HG03521 (cell line): Measurements from ENCODE around the gene GHITM.
"Not testable (repeated sequence)": the region's sequence is repeated elsewhere in the genome, so short reads cannot be mapped to it uniquely, and the experiment has no call there.

Experiments used
- ATAC-seq: cut with Tn5 transposase; IDR thresholded peaks from one replicate; pipeline ENCODE4 v1.9.1; 2021; ENCODE audit warnings: mild to moderate bottlenecking, moderate library complexity; ENCODE audit not compliant: unreplicated experiment

Gene GHITM

DNA sequence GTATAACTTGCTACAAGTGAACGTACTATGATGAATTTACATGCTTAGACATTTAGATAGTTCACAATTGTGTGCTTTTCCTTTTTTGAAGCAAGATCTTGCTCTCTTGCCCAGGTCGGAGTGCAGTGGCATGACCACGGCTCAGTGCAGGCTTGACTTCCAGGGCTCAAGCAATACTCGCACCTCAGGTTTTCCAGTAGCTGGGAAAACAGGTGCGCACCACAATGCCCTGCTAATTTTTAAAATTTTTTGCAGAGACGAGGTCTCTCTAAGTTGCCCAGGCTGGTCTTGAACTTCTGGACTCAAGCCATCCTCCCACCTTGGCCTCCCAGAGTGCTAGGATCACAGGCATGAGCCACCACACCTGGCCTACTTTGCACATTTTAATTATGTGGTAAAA is 36.1 kb downstream of the GHITM start:
- no peak for ATAC-seq

DNA sequence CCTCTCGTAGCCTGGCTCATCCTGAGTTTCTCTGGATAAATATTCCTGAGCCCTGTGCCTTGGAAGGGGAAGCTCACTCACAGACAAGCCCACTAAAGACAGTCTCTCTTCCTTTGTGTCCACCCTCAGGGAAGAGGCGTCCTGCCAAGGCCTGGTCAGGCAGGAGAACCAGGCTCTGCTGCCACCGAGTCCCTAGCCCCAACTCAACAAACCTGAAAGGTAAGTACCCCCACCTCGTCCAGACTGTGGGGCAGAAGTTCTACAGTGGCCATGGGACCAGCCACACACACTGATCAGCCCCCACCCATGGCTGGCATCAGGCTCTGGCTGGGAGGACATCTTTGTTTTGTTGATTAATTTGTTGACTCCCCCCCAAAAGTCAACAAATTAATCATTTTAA is 37.0 kb downstream of the GHITM start:
- ATAC-seq, result no peak

DNA sequence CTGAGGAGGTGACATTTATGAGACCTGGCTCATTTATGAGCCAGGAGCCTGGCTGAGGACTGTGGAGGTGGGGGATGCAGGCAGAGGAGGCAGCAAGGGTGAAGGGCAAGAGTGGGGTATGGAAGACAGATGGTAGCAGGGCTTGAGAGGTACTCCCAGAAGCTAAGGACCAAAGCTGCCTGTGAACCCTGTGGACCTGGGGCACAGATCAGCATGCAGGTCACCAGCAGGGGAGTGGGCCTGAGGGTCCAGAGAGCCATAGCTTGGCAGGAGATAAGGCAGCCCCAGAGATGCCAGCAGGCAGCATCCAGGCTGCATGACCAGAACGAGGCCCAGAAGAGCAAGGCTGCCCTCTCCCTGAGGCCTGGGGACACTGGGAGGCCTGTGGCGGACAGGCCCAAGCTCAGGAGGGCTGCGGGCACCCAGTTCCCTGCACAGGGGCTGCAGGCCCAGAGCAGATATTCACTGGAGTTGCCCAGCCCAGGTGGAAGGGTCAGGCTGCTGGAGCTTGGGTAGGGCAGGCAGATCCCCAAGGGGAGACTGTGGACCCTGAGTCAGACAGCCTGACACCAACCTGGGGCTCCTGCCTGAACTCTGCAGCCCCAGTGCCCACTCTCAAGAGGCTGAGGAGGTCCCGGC is 37.6 kb downstream of the GHITM start:
- ATAC-seq, result no peak

DNA sequence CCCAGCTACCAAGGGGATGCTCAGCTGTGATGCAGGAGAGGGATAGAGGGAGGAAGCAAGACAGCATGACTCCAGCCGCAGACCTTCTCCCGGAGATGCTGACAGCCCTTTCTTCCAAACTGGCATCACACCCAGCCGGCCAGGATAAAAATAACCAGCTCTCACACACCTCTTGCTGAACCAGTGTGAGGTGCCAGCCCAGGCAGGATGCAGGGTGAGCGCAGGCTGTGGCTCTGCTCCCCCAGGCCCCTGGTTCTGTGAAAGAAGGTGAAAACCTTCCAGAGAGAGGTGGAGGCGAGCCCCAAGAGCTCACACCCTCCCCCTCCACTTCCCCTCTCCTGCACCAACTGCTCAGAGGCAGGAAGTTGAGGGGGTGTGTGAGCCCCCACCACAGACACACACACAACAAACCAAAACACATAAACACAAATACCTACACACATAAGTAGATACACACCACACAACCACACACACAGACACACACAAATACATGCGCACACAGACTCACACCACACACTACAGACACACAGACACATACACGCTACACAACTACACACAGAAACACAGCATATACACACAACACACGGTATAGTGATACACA is 38.3 kb downstream of the GHITM start:
- no peak for ATAC-seq

DNA sequence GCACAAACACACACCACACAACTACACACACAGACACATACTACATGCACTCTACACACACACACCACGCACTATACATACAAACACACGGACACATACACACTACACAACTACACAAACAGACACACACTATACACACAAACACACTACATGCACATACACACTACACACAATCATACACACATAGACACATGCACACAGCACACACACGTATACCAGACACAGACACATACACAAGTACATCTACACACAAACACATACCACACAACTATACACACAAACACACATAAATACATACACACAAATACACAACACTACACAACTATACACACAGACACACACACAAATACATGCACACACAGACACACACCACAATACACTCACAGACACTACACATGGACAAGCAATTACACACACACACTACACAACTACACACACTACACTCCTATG is 38.9 kb downstream of the GHITM start:
- ATAC-seq, result no peak

DNA sequence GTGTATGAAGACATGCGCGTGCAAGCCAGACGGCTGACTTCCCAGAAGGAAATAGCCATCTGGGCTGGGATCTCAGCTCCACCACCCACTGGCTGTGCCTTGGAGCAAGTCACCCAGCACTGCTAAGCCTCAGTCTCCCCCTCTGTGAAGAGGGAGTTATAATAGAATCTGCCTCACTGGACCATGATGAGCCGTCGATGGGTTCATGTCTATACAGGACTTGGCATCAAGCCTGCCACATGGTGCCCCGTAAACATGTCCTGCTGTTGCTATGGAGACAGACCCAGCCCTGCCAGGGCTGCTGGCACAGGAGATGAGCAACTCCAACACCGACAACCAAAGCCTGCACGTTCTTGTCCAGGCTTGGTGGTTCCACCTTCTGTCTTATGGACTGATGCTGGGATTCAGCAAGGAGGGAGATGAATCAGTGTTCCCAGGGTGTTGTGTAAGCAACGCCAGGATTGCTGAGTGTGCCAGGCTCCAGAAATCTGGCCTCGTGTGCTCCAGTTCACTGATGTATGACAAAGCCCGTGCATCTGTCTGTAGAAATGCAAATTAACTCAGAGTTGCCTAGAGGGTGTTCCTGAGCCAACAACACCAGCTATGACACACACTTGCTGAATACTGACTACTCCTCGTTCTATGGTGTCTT is 39.9 kb downstream of the GHITM start:
- peak; percentile 95 for ATAC-seq

GRCh38 chr10:84180386-84180785 is 41.1 kb downstream of the GHITM start:
- ATAC-seq, result not testable (repeated sequence)

GRCh38 chr10:84181631-84182030 is 42.3 kb downstream of the GHITM start:
- no peak for ATAC-seq

DNA sequence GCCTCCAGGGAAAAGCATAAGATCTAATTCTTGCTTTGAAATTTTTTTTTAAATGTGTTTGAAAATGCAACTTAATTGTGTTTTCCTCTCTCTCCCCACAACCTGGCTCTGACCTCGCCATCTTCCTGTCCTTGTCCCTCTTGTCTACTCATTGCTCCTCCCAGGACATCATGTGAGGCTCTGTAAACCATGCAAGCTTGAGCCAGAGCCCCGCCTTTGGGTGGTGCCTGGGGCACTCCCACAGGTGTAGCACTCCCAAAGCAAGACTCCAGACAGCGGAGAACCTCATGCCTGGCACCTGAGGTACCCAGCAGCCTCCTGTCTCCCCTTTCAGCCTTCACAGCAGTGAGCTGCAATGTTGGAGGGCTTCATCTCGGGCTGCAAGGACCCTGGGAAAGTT is 45.2 kb downstream of the GHITM start:
- ATAC-seq, result no peak

GRCh38 chr10:84185526-84186175 is 46.3 kb downstream of the GHITM start:
- no peak for ATAC-seq

GRCh38 chr10:84188815-84189214 is 49.5 kb downstream of the GHITM start:
- ATAC-seq, result no peak

DNA sequence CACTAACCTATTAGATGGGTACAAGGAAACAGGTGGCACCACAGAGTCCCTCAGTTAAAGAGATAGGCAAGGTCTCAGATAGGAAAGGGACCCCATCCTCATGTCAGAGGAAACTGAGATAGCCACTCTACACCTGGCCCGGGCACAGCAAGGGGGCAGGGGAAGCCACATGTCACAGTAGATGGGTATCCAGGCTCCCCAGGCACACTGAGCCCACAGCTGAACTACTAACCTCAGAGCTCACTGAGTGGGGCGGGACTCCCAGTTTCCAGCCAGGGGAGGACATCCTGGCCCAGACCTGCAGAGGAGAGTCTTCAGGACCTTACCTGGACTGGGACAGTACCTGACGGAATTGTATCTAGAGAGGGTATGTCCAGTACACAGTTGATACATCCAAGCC is 51.3 kb downstream of the GHITM start:
- no peak for ATAC-seq

GRCh38 chr10:84191106-84191505 is 51.8 kb downstream of the GHITM start:
- ATAC-seq, result no peak

DNA sequence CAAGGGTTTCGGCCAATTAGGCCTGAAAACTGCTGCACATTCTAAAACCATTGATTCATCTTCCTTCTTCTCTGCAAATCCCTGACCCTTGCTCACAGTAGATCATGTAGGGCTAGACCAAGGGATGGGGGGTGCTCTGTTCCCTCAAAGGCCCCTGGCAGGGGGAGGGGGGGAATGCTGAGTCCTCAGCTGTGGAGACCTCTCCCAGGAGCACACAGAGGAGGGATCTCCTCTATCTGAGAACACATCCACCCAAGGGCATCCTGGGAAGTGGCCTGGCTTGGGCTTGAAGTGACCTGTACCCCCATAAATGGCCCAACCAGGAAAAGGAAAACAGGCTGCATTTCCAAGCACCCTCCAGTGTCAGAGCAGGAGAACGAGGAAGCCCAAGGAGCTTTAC is 54.0 kb downstream of the GHITM start:
- no peak for ATAC-seq

- no peak for ATAC-seq
These were observed 54.6 kb downstream of the GHITM start for GRCh38 chr10:84193846-84194423.

DNA sequence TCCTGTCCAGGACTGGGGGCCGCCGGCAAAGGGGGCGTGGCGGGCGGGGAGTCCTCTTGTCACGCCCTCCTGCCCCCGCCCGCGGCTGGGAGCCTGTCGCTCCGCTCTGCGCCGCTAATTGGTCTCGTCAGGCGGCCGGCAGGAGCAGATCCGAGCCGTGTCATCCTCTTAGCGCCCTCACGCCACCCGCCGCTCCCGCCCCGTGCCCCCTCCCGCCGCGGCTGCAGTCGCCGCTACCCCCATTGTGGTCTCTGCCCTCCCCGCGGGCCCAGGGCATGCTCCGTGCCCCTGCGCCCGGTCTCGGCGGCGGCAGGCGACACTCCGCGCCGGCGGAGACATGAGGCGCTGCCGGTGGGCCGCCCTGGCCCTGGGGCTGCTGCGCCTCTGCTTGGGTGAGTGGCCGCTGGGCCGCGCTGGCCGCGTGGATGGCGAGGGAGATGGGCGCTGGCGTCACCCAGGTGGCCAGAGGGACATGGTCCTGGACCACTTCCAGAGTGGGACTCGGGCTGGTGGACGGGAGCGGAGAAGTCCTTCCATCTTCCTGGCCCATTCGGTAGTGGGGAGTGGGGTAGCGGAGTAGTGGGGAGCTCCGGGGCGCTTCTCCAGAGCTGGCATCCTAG is 55.2 kb downstream of the GHITM start, which contains the start of gene CDHR1:
Gene CDHR1, plus strand, starts transcription at position 114 of the 620 bp plus-strand sequence. Its CDS starts 224 bp downstream, at position 338.
- peak; percentile 86 for ATAC-seq

GRCh38 chr10:84195044-84195830 is 55.9 kb downstream of the GHITM start:
- ATAC-seq, result peak; percentile 3

DNA sequence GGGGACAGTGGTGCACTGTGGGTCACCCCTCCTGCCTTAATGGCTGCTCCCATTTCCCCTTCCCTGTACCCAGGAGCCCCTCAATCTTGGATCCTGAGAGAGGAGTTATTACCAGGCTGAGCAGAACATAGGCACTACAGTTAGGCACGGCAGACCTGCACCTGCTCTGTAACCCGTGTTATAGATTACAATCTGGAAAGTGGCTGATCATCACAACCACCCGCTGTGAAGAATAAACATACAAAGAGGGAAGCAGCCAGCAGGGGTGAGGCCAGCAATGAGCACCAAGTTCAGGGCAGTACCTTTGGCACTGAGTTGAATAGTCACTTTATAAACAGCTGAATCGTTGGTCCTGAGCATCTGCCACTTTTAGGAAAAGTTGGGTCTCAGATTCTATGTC is 56.8 kb downstream of the GHITM start:
- ATAC-seq, result no peak

DNA sequence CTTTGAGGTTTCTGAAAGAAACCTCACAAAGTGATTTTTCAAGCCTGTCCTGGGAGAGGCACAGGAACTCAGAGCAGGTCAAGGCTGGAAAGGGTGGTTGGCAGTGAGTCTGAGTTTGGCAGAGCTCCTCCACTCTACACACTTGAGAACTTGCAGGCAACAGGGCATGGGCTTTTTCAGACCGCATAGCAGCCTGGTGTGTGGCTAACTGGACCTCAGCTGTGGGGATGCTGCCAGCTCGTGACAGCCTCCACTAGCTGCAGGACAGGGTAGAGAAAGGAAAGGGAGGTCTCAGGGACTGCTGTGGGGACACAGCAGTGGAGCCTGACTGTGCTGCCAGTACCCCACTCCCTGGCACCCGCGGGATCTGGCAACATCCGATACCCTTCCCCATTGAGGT is 57.6 kb downstream of the GHITM start:
- no peak for ATAC-seq

GRCh38 chr10:84197643-84198042 is 58.3 kb downstream of the GHITM start:
- no peak for ATAC-seq
